Heart right ventricle (tissue), 16 donors: Measurements from ENCODE around the gene MYO9A. TPM values are rescaled to one million over a fixed set of nuclear protein-coding genes. Genes with fewer than 3 reads are reported as not detected.

Experiments used
- ATAC-seq, 8 donors: fragments of 200-7000 bp; cut with Tn5 transposase; one replicate each; pipeline ENCODE4 v1.9.1; 2020; ENCODE audit warnings: mild to moderate bottlenecking in 8 of 8, moderate library complexity in 8 of 8, moderate number of reproducible peaks in 1 of 8
- DNase-seq, 2 donors: peaks; one replicate each; pipeline ENCODE4 v3.0.0-alpha.2; 2020
- H3K27ac ChIP-seq, 10 donors: fragments of 200-600 bp; sonication (generic) in 2 of 10; one replicate each; pipeline versions ENCODE4 v1.5.0 to v1.8.0; 2020 to 2022; ENCODE audit warnings: mild to moderate bottlenecking in 3 of 10
- H3K27me3 ChIP-seq, 7 donors: fragments of 200-600 bp; one replicate each; pipeline ENCODE4 v1.8.0; 2021 to 2022; ENCODE audit warnings: mild to moderate bottlenecking in 2 of 7
- H3K36me3 ChIP-seq, 9 donors: fragments of 200-600 bp; sonication (generic) in 1 of 9; one replicate each; pipeline versions ENCODE4 v1.5.0 to v1.8.0; 2020 to 2022; ENCODE audit warnings: mild to moderate bottlenecking in 2 of 9
- H3K4me1 ChIP-seq, 9 donors: fragments of 200-600 bp; sonication (generic) in 1 of 9; one replicate each; pipeline versions ENCODE4 v1.5.0 to v1.8.0; 2020 to 2022; ENCODE audit warnings: mild to moderate bottlenecking in 4 of 9
- H3K4me3 ChIP-seq, 10 donors: fragments of 200-600 bp; sonication (generic) in 2 of 10; one replicate each; pipeline versions ENCODE4 v1.5.0 to v1.8.0; 2020 to 2022; ENCODE audit warnings: mild to moderate bottlenecking in 7 of 10, moderate library complexity in 2 of 10
- H3K9me3 ChIP-seq, 11 donors: fragments of 200-600 bp in 10 of 11; sonication (generic) in 2 of 11; one replicate each; pipeline versions ENCODE4 v1.5.0 to v1.8.0; 2013 to 2022; ENCODE audit warnings: mild to moderate bottlenecking in 2 of 11, control low read depth in 1 of 11, moderate library complexity in 1 of 11
- CTCF ChIP-seq, 9 donors: fragments of 200-600 bp; sonication (generic) in 2 of 9; IDR thresholded peaks; one replicate each; pipeline versions ENCODE4 v1.5.0 to v1.8.0; 2021 to 2022; ENCODE audit warnings: antibody characterized with exemption in 9 of 9, mild to moderate bottlenecking in 5 of 9, moderate library complexity in 1 of 9
- WGBS, 2 donors: extraction: QIAGEN DNeasy Blood & Tissue Kit; methylation state at CpG; one replicate each; pipeline ENCODE4 v1.1.7; 2013; ENCODE audit warnings: inconsistent platforms in 1 of 2; 5-methylcytosine and 5-hydroxymethylcytosine counted together
- intact Hi-C, 10 donors: fragments of 100-400 bp; cut with DNase I; formaldehyde crosslinking; loops; one replicate each; pipeline versions ENCODE4 v1.11.1 to v1.14.2; 2022
- polyA plus RNA-seq, 2 donors: library from polyadenylated mRNA; stranded (reverse); fragments of 200-250 nt; gene quantifications; one replicate each; pipeline ENCODE4 v1.2.3, GENCODE V29; 2013
- total RNA-seq, 10 donors: library from RNA; stranded (reverse); fragmentation: NEBNext Ultra II Directional in 3 of 10; extraction: Animal tissue kit (Norgen Biotek cat#: 25700) in 3 of 10; gene quantifications; one replicate each; pipeline versions ENCODE4 v1.2.1 to v1.2.4, GENCODE V29; 2021 to 2023
- donor health status: Arrhythmogenic right ventricular cardiomyopathy.
- donor health status: ischemic (EF 13 %, LVEDD 7.1; RV severe dilation, severe dysfunction).
- donor health status: healthy with polysubstance abuse.
- donor health status: DM: no; HTN: yes; CAD: no.
- donor health status: DM: no; HTN: no; CAD: no.
- donor health status: ischemic (EF 25% LVEDD 6.9; RV normal size, moderate dysfunction).
- donor health status: ischemic (EF 25% LVEDD 5.7; RV mildly dilated, moderate dysfunction).
- donor health status: healthy.
- donor health status: DM: yes; HTN: yes; CAD: no.
- donor health status: Ischemic cardiomyopathy.
- donor health status: ischemic (EF 35%, LVEDD 5.7; RV mildly dilated, moderate dysfunction).
- donor health status: nonischemic (EF 11% LVEDD 7.7; RV severe dilation, severe dysfunction).
- donor health status: DM: yes; HTN: yes; CAD: no.
- donor health status: PGD.
- donor health status: ischemic (EF 29% LVEDD 5.4; RV normal size, mild dysfunction).
- donor health status: nonischemic (EF 23%, LVEDD 6.1; RV moderate dilation, normal function).

Gene MYO9A
- total and polyA plus RNA-seq, 12 donors = 3.7 to 36.9 (median 28.7) TPM

- Histone ChIP-seq H3K36me3 (no peaks in the 10 kb centered on the region), H3K27me3 (peaks cover 0 to 5% (median 0%) of the 10 kb centered on the region in 7 donors), H3K27ac (no peak overlapping the region), H3K9me3 (no peaks in the 10 kb centered on the region), H3K4me3 (no peak overlapping the region), H3K4me1 (peaks cover 0 to 9% (median 4%) of the 10 kb centered on the region in 9 donors)
- intact Hi-C loops = no loop called here
- TF ChIP-seq CTCF (IDR thresholded peaks at IDR 0.05) = no peak
- WGBS, 2 donors = 83 to 84% methylated on average over 4 of the region's 4 CpGs
- ATAC-seq = no peak
- DNase-seq = no peak
Observed at GRCh38 chr15:72163719-72164118, 45.8 kb upstream of the MYO9A start.

- Histone ChIP-seq H3K4me1 (no peaks in the 10 kb centered on the region), H3K27ac (no peak overlapping the region), H3K4me3 (no peak overlapping the region), H3K36me3 (no peaks in the 10 kb centered on the region), H3K27me3 (peaks cover 0 to 5% (median 0%) of the 10 kb centered on the region in 7 donors), H3K9me3 (no peaks in the 10 kb centered on the region)
- WGBS, 2 donors = 93 to 94% methylated on average over 5 of the region's 5 CpGs
- TF ChIP-seq CTCF (IDR thresholded peaks at IDR 0.05) = no peak
- intact Hi-C loops = no loop called here
- DNase-seq (no peak), ATAC-seq (no peak)
Observed at GRCh38 chr15:72162569-72162968, 44.6 kb upstream of the MYO9A start.

GRCh38 chr15:72161361-72162132 is 43.6 kb upstream of the MYO9A start:
- no peak overlapping the region for H3K4me3 ChIP-seq
- no peak overlapping the region for H3K27ac ChIP-seq
- H3K9me3 ChIP-seq = no peaks in the 10 kb centered on the region
- no peak for DNase-seq
- intact Hi-C loops = no loop called here
- WGBS, 2 donors = 83 to 86% methylated on average over 7 of the region's 7 CpGs
- H3K27me3 ChIP-seq = peaks cover 0 to 5% (median 0%) of the 10 kb centered on the region in 7 donors
- peak in 2 of 8 donors; percentile 21 to 27 for ATAC-seq
- no peaks in the 10 kb centered on the region for H3K36me3 ChIP-seq
- H3K4me1 ChIP-seq = no peaks in the 10 kb centered on the region
- no peak for TF ChIP-seq CTCF (IDR thresholded peaks at IDR 0.05)

- intact Hi-C loops = no loop called here
- WGBS, 2 donors = 93 to 95% methylated on average over 5 of the region's 5 CpGs
- H3K4me1 ChIP-seq = peaks cover 0 to 1% (median 0%) of the 10 kb centered on the region in 9 donors
Observed at GRCh38 chr15:72160696-72161245, 42.8 kb upstream of the MYO9A start.

More at GRCh38 chr15:72160696-72161245, 42.8 kb upstream of the MYO9A start:
- no peaks in the 10 kb centered on the region for H3K36me3 ChIP-seq
- no peak for TF ChIP-seq CTCF (IDR thresholded peaks at IDR 0.05)
- no peaks in the 10 kb centered on the region for H3K9me3 ChIP-seq
- ATAC-seq (no peak), DNase-seq (no peak)
- no peaks in the 10 kb centered on the region for H3K27me3 ChIP-seq
- no peak overlapping the region for H3K27ac ChIP-seq
- no peak overlapping the region for H3K4me3 ChIP-seq
